ENCODE results near the gene PNKP.

Gene PNKP

DNA sequence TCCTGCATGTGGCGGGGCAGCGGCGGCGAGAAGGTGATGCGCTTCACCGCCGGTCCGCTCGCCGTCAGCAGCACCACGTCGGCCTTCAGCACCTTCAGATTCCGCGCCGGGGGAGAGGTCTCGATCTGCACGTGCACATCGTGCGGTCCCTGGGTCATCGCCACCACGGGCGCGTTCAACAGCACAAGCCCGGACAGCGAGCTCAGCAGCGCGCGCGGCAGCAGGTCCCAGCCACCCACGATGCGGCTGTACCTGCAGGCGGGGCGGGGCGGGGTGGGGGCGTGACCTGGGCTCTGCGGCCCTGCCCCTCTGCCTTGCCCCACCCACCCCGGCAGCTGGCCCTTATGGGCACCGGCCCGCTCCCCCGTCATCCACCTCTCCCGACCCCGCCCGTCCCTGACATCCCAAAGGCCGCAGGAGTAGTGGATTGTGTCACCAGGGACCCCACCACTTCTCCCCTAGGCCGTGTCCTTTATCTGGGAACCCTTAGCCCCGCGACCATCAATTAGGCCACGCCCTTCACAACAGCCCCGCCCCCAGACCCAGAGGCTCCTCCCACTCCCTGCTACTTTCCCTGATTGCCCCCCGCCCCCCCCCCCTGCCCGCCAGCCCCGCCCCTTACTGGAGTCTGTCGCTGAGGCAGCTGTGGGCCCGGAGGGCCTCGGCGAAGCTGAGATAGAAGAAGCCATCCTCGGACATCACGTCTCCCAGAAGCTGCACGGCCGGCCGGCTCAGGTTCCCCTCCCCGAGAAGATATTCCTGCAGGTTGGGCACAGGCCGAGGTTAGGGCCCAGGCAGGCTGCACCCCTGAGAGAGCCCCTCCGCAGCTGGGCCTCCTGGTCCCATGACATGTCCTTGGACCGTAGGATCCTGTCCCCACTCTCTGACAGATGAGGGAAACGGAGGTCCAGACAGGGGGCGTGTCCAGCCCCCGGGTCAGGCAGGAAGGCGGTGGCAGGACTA lies 23.3 kb upstream of the PNKP start:
- no peak for DNase-seq (ENCODE audit: low spot score)

- peak; percentile 46 for DNase-seq (ENCODE audit: low spot score)
These were observed 22.4 kb upstream of the PNKP start for GRCh38 chr19:49889687-49890348.

- DNase-seq (ENCODE audit: low spot score): no peak
These were observed 21.8 kb upstream of the PNKP start for GRCh38 chr19:49889038-49889686.

DNA sequence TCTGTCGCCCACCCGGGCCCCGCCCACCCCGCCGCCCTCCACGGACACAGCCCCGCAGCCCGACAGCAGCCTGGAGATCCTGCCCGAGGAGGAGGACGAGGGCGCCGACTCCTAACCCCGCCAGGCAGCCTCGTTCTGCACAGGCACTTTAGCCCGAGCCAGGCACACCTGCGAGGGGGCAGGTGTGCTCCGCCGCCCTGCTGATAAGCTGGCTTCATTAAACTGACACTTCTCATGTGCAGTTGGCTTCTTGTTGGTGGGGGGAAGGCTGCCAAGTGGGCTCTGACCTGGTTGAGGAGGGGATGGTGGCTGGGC lies 21.1 kb upstream of the PNKP start:
- no peak for DNase-seq (ENCODE audit: low spot score)

DNA sequence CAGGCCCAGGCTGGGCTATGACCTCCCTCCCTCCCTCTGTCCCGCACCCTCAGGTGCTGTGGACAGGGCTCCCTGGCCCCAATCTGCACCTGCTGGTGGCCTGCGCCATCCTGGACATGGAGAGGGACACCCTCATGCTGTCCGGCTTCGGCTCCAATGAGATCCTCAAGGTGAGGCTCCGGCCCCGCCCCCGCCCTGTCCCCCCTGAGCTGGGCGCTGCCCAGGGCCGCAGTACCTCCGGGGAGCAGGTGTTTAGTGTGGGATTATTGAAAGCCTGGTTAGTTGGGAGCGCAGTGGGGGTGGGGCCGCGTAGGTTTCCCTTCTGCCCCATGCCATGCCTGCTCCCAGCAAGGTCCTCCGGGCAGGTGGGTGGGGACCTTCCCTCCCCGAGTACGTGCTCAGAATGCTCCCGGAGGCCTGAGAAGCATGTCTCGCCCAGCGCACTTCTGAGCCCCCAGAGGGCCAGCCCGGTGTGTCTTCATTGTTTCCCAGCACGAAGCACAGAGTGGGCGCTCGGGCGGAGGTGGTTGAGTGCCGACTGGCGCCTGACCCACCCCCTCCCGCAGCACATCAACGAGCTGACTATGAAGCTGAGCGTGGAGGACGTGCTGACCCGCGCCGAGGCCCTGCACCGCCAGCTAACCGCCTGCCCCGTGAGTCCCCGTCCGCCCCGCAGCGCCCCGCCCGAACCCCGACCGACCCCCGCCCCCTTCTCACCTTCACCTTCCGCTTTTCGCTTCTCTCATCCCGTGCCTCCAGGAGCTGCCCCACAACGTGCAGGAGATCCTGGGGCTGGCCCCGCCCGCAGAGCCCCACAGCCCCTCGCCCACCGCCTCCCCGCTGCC lies 20.5 kb upstream of the PNKP start:
- no peak for DNase-seq (ENCODE audit: low spot score)

DNA sequence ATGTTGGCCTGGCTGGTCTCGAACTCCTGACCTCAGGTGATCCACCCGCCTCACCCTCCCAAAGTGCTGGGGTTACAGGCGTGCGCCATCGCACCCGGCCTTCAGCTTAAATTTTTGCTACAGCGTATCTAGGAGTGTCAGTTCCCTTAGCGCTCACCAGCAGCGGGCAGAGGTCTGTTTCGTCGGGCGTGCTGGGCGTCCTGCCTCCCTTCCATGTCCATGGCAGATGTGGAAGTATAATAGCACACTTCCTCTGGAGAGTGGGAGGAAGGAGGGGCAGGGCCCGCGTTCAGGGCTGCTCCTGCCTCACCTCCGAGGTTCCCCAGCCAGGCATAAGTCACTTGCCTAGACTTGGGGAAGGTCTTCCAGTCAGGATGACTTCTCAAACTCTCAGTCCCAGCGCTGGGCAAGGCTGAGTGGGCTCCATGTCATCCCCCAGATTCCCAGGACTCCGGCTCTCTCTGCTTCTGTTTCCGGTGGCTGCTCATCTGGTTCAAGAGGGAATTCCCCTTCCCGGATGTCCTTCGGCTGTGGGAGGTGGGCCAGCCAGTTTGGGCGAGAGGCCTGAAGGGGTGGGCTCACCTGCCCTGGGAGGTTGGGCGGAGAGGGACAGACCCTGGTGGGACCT lies 19.8 kb upstream of the PNKP start:
- no peak for DNase-seq (ENCODE audit: low spot score)

GRCh38 chr19:49884760-49885159 lies 17.4 kb upstream of the PNKP start:
- DNase-seq (ENCODE audit: low spot score): no peak

DNA sequence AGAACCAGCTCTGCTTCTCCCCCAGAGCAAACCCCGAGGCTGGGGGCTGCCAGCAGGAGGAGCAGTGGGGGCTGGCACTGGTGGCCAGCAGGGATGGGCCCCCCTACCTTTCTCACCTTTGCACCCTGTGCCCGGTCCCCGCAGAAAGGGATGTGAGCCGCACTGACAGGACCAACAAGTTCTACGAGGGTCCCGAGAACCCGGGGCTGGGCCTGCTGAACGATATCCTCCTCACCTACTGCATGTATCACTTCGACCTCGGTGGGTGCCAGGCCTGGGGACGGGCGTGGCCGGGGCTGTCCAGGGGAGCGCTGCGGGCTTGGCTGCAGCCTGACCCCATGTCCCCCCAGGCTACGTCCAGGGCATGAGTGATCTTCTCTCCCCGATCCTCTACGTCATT lies 16.7 kb upstream of the PNKP start:
- DNase-seq (ENCODE audit: low spot score): no peak

GRCh38 chr19:49883094-49883493 lies 15.7 kb upstream of the PNKP start:
- DNase-seq (ENCODE audit: low spot score): no peak

DNA sequence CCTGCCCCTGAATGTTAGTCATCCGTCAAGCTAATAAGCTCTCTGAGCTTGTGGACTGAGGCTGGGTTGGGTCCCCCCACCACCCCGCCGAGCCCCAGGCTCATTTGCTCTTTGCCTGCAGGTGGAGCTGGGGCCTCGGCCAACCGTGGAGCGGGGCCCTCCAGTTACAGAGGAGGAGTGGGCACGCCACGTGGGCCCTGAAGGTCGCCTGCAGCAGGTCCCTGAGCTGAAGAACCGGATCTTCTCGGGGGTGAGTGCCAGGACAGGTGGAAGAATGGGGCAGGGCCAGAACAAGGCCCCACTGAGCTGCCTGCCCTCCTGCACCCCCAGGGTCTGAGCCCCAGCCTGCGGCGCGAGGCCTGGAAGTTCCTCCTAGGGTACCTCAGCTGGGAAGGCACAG lies 15.3 kb upstream of the PNKP start:
- no peak for DNase-seq (ENCODE audit: low spot score)

DNA sequence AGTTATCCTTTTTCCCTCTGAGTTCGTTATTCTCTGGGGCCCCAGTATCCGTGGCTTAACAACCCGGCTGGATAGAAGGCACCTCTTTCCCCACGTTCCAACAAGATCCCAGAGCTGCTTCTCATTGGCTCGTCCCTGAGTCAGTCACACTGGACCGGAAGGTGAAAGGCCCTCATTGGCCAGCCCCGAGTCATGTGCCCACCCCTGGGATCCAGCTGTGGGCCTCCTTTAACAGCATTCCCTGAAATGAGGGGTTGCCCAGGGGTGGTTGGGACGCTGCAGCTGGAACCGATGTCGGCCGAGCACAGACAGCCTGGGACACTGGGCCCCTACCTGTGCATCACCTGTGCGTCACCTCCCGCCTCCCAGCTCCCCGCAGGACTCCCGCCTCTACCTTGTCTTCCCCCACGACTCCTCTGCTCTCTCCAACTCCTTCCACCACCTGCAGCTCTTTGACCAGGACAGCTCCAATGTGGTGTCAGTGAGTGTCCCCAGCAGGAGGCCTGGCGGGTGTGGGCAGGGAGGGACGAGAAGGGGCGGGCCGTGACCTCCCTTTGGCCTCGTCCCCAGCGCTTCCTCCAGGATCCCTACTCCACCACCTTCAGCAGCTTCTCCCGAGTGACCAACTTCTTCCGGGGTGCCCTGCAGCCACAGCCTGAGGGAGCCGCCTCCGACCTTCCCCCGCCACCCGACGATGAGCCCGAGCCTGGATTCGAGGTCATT lies 14.5 kb upstream of the PNKP start:
- no peak for DNase-seq (ENCODE audit: low spot score)

DNA sequence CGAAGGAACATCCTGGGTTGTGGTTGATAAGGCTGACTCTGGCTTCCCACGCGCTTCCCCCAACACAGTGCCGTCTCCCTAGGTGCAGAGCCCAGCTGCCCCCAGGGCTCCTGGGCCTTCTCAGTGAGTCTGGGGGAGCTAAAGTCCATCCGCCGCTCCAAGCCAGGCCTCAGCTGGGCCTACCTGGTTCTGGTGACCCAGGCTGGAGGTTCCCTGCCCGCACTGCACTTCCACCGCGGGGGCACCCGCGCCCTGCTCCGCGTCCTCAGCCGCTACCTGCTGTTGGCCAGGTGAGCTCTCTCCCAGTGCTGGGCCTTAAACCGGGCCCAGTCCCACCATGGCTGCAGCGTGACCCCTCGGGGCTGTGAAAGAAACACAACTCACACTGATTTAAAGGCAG lies 13.8 kb upstream of the PNKP start:
- no peak for DNase-seq (ENCODE audit: low spot score)

- DNase-seq (ENCODE audit: low spot score): no peak
These were observed 12.9 kb upstream of the PNKP start for GRCh38 chr19:49880162-49880869.

GRCh38 chr19:49879243-49879963 lies 12.0 kb upstream of the PNKP start:
- no peak for DNase-seq (ENCODE audit: low spot score)

GRCh38 chr19:49878744-49879070 lies 11.3 kb upstream of the PNKP start:
- no peak for DNase-seq (ENCODE audit: low spot score)

- peak; percentile 98 for DNase-seq (ENCODE audit: low spot score)
These were observed 10.7 kb upstream of the PNKP start for GRCh38 chr19:49877879-49878743.

DNA sequence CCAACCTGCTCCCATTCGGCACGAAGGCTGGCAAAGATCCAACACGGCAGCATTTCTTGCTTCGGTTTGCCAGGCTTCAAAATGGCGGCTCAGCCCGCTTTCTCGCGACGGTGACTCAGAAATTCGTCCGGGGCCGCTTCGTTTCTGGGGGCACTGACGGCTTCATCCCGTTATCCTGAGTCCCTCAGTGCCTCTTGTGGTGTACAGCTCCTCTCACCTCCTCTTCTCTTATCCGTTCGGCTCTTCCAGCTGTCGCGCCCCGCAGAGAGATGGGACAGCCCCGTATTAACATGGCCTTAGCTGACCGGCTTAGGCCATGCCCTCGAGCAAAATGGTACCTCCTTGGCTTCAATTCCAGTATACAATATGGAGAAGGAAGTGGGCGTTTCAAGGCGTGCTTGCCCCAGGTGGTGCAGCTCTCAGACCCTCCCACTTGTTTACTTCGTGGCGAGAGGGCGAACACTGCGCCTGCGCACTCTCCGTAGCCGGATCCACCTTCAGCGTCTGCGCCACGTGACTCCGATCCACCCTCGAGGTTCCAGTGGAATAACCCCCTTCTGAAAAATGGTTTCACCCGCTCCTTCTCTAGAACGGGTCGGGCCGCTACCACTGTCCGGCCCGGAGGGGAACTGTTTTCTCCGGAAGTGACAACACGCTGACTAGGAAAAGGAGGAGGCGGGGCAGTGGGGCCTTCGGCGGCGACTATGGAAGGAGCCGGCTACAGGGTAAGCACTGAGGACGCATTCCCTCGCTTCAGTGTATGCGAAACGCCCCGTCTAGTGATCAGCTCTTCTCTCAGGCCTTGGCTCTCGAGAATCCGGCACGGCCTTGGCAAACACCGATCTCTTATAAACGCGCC lies 9.9 kb upstream of the PNKP start, which contains the start of the genes AKT1S1 and TBC1D17:
TSS of gene AKT1S1 (minus strand) at position 336 of the 859 bp plus-strand sequence. CDS start 4,060 bp downstream, outside the sequence.
TSS of gene TBC1D17 (plus strand) at position 683 of the 859 bp plus-strand sequence. CDS start at position 705, 22 bp downstream.
- DNase-seq (ENCODE audit: low spot score): peak; percentile 100
